Ectodermal cell (in vitro differentiated cells): ENCODE measurements around the gene LRP5. TPM values are rescaled to one million over a fixed set of nuclear protein-coding genes. Genes with fewer than 3 reads are reported as not detected.

Source experiments
- H3K27ac ChIP-seq: 2 replicates; pipeline ENCODE4 v1.7.0; 2013; ENCODE audit warnings: mild to moderate bottlenecking, low read depth, low read length; ENCODE audit not compliant: insufficient read depth, poor library complexity, severe bottlenecking
- H3K27me3 ChIP-seq: 2 replicates; pipeline ENCODE4 v1.7.0; 2013; ENCODE audit warnings: mild to moderate bottlenecking, low read length; ENCODE audit not compliant: insufficient read depth, control insufficient read depth, poor library complexity, severe bottlenecking
- H3K36me3 ChIP-seq: one replicate; pipeline ENCODE4 v1.7.0; 2013; ENCODE audit warnings: low read length; ENCODE audit not compliant: control insufficient read depth, insufficient read depth
- H3K4me1 ChIP-seq: one replicate; pipeline ENCODE4 v1.7.0; 2013; ENCODE audit warnings: low read length; ENCODE audit not compliant: control insufficient read depth, insufficient read depth
- H3K4me3 ChIP-seq: 2 replicates; pipeline ENCODE4 v1.7.0; 2013; ENCODE audit warnings: low read depth, low read length, control low read depth; ENCODE audit not compliant: insufficient read depth
- H3K9me3 ChIP-seq: 2 replicates; pipeline ENCODE4 v1.7.0; 2013; ENCODE audit warnings: mild to moderate bottlenecking, low read length, moderate library complexity; ENCODE audit not compliant: control insufficient read depth
- WGBS, 2 experiments: methylation state at CpG; one replicate each; pipeline ENCODE4 v1.1.7; 2013; ENCODE audit warnings: missing lambda C conversion rate in 2 of 2; 5-methylcytosine and 5-hydroxymethylcytosine counted together
- polyA plus RNA-seq, 4 experiments: library from polyadenylated mRNA; stranded (reverse); fragments of 50-300 nt; gene quantifications; one replicate each; pipeline ENCODE4 v1.2.3, GENCODE V29; 2013

The LRP5 gene
- 19.8 TPM for polyA plus RNA-seq (2013, experiment 1 of 4)
- 17.4 TPM for polyA plus RNA-seq (2013, experiment 2 of 4)
- polyA plus RNA-seq (2013, experiment 3 of 4) = 14.1 TPM
- polyA plus RNA-seq (2013, experiment 4 of 4) = 15.5 TPM

- 4 to 5% methylated on average over 85 of the region's 85 CpGs for WGBS, 2 experiments
- H3K4me3 ChIP-seq = peak within 1 kb of the TSS; percentile 55
- H3K4me1 ChIP-seq = peaks cover 10% of the 10 kb centered on the region
- peaks cover 28% of the 10 kb centered on the region for H3K27me3 ChIP-seq
- H3K27ac ChIP-seq = no peak within 1 kb of the TSS
- H3K9me3 ChIP-seq = no peaks in the 10 kb centered on the region
- no peaks in the 10 kb centered on the region for H3K36me3 ChIP-seq
These were observed at the start of gene LRP5 for GRCh38 chr11:68312117-68312779. Gene LRP5 (plus strand): TSS chr11:68312591. CDS start chr11:68312715, 124 bp downstream.

GRCh38 chr11:68263444-68264035, 48.9 kb upstream of the LRP5 start:
- Histone ChIP-seq H3K27ac (no peak overlapping the region), H3K36me3 (peaks cover 28% of the 10 kb centered on the region), H3K27me3 (no peaks in the 10 kb centered on the region), H3K9me3 (no peaks in the 10 kb centered on the region), H3K4me1 (no peaks in the 10 kb centered on the region), H3K4me3 (no peak overlapping the region)
- WGBS, 2 experiments = 95 to 96% methylated on average over 13 of the region's 13 CpGs

GRCh38 chr11:68264244-68264643, 48.1 kb upstream of the LRP5 start:
- Histone ChIP-seq H3K27ac (no peak overlapping the region), H3K4me1 (no peaks in the 10 kb centered on the region), H3K4me3 (no peak overlapping the region), H3K9me3 (no peaks in the 10 kb centered on the region), H3K36me3 (peaks cover 28% of the 10 kb centered on the region), H3K27me3 (no peaks in the 10 kb centered on the region)
- WGBS, 2 experiments = 90 to 92% methylated on average over 1 of the region's 1 CpG

- Histone ChIP-seq H3K27me3 (no peaks in the 10 kb centered on the region), H3K27ac (no peak overlapping the region), H3K4me1 (no peaks in the 10 kb centered on the region), H3K4me3 (no peak overlapping the region), H3K9me3 (no peaks in the 10 kb centered on the region), H3K36me3 (peaks cover 28% of the 10 kb centered on the region)
- 92 to 93% methylated on average over 13 of the region's 13 CpGs for WGBS, 2 experiments
These were observed 47.5 kb upstream of the LRP5 start for GRCh38 chr11:68264741-68265540.

- no peaks in the 10 kb centered on the region for H3K9me3 ChIP-seq
- WGBS, 2 experiments = 91 to 94% methylated on average over 15 to 16 of the region's 16 CpGs
- H3K27me3 ChIP-seq = no peaks in the 10 kb centered on the region
- H3K4me3 ChIP-seq = no peak overlapping the region
- H3K36me3 ChIP-seq = peaks cover 28% of the 10 kb centered on the region
- H3K27ac ChIP-seq = no peak overlapping the region
- H3K4me1 ChIP-seq = peaks cover 6% of the 10 kb centered on the region
These were observed 46.1 kb upstream of the LRP5 start for GRCh38 chr11:68266121-68266891.

- Histone ChIP-seq H3K9me3 (no peaks in the 10 kb centered on the region), H3K36me3 (peaks cover 19% of the 10 kb centered on the region), H3K4me3 (no peak overlapping the region), H3K27me3 (no peaks in the 10 kb centered on the region), H3K4me1 (peaks cover 6% of the 10 kb centered on the region), H3K27ac (no peak overlapping the region)
- WGBS, 2 experiments = 95 to 96% methylated on average over 12 of the region's 12 CpGs
These were observed 45.2 kb upstream of the LRP5 start for GRCh38 chr11:68266936-68267880.

GRCh38 chr11:68267881-68268240, 44.5 kb upstream of the LRP5 start:
- Histone ChIP-seq H3K9me3 (no peaks in the 10 kb centered on the region), H3K27ac (no peak overlapping the region), H3K4me1 (peaks cover 6% of the 10 kb centered on the region), H3K4me3 (no peak overlapping the region), H3K27me3 (no peaks in the 10 kb centered on the region), H3K36me3 (peaks cover 17% of the 10 kb centered on the region)
- 92 to 94% methylated on average over 6 of the region's 6 CpGs for WGBS, 2 experiments

- Histone ChIP-seq H3K36me3 (peaks cover 17% of the 10 kb centered on the region), H3K4me1 (peaks cover 6% of the 10 kb centered on the region), H3K9me3 (no peaks in the 10 kb centered on the region), H3K27ac (no peak overlapping the region), H3K4me3 (no peak overlapping the region), H3K27me3 (no peaks in the 10 kb centered on the region)
- WGBS, 2 experiments = 90 to 93% methylated on average over 10 of the region's 10 CpGs
These were observed 42.8 kb upstream of the LRP5 start for GRCh38 chr11:68269414-68270081.
